DMS114 treated with DMSO at 0.1 percent for 48 hours (cell line): ENCODE results near the gene TMEM187.

ENCODE experiments used
- DNase-seq: peaks from one replicate; lab custom pipeline; 2025; ENCODE audit not compliant: unreplicated experiment; lab: John Stamatoyannopoulos, UW

TMEM187 gene

DNA sequence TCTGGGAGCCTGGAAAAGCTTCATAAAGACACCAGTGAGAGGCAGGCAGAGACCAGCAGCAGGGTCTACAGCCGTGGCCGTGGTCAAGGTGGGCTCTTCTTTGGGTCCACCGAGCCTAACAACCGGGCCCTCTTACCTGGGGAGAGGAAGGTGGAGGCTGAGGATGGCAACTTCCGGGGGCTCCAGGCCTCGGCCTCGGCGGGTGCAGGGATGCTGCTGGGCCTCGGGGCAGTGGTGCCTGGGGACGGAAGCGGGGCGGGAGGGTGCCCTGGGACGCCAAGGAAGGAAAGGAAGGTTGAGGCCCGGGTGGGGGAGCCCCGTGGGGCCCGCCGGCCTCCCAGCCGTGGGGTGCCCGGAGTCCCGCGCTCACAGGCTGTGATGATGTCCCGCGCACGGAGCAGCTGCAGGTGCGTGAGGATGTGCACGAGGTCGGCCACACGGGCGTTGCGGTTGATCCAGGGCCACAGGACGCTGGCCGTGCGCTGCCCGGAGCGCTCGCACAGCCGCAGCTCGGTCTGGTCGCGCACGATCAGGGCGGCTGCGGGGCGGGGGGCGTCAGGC is 46.6 kb downstream of the TMEM187 start:
- no peak for DNase-seq

DNA sequence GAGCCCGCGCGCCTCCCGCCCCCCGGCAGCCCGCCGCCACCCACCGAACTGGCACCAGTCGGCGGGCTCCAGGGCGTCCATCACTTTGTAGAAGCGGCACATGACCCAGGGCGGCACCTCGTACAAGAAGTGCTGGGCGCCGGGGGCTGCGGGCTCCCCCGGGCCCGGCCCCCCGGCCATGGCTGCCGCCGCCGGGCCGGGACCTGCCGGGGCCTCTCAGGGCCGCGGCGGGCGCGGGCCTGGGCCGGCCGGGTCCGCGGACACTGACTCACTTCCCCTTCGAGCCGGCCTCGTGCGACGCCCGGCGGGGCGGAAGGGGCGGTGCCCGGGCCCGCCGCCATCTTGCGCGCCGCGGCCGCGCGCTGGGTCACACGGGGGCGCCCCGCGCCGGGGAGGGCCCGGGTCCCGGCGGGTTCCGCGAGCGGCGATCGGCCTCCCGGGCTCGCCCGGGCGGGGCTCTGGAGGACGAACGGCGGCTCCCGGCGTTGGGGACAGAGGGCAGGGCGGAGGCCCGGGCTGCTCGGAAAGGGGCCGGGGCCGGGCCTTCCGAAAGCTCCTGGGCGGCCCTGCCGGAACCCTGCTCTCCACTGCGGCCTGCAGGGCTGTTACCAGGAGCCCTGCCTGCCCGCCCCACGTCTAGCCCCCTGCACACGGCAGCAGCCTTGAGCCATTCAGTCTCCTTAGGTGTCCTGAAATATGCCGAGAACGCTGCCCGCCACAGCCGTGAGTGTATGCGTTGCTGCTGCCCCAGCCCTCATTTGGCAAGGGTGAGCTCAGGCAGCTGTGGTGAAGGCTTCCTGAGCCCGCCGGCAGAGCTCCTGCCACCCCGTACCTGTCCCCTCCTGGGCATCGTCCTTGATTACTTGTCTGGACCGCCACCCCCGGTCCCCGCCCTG is 47.3 kb downstream of the TMEM187 start, which contains the start of gene IRAK1:
Gene IRAK1, minus strand, starts transcription at position 270 of the 896 bp plus-strand sequence. Its CDS starts 90 bp downstream, at position 180.
- peak; percentile 2 for DNase-seq

- no peak for DNase-seq
Observed at GRCh38 chrX:154020536-154021115, 48.1 kb downstream of the TMEM187 start.

GRCh38 chrX:154021131-154021611 is 48.6 kb downstream of the TMEM187 start:
- no peak for DNase-seq

DNA sequence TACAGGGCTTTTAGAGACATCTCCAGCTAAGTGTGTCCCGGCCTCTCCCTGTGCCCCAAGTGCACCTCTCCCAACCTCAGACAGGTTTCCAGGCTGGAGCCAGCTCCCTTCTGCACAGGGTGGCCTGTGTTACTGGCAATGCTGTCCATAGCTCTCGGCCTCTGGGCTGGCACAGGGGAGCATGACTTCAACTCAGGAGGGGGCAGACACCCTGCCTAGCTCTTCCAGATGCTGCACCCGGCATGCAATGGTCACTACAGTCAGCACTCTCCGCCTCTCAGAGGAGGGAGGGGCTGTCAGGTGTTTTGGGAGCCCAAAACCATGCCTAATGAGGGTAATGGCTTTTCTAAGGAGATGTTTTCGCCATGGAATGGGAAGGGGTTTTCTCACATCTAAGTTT is 49.6 kb downstream of the TMEM187 start:
- DNase-seq: no peak

DNA sequence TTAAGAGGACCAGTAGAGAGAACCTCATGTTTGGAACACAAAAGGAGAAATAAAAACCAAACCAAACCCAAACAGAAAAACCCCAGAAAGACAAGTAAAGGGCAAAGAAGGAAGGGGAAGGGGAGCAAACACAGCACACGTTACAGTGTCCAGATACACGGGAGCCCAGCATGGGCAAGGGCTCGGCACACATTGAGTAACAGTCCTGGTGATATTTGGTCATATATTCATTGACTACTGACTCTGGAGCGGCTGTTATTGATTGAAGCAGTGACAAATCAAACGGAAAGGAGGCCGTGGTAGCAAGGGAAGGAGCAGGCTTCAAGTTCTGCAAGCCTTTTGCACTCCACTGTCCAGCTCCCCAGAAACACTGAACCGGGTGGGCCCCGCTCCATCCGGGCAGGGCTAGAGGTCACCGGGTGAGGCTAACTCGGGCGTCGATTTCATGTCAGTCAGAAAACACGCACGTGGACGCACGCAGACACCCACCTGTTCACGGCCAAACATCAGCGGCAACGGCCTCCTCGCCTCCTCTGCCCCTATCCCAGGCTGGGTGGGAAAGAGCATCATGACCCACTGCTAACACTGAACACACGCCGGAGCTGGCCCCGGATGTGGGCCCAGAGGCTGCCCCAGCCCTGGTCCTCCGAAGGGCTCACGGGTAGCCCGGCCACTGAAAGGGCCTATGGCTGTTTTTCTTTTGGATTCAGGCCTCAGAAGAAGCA is 50.9 kb downstream of the TMEM187 start:
- DNase-seq: no peak

- no peak for DNase-seq
Observed at GRCh38 chrX:154024271-154024670, 51.7 kb downstream of the TMEM187 start.

DNA sequence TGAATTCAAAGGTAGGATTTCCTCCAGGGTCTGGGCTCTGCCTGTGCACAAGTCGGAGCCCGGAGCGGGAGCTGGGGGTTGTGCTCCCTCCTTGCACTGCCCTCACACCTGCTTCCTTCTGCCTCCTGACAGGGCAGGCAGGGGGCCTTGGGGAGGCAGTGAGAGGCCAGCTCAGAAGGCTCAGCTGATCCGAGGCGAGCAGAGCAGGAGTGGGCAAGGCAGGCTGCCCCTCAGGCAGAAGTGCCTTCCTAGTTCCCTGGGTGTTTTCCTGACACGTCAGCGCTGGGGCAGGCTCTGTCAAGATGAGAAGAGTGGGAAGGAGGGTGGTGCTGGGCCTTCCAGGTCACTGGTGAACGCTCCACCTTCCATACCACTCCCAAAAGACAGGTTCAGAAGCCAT is 52.7 kb downstream of the TMEM187 start:
- DNase-seq: no peak

DNA sequence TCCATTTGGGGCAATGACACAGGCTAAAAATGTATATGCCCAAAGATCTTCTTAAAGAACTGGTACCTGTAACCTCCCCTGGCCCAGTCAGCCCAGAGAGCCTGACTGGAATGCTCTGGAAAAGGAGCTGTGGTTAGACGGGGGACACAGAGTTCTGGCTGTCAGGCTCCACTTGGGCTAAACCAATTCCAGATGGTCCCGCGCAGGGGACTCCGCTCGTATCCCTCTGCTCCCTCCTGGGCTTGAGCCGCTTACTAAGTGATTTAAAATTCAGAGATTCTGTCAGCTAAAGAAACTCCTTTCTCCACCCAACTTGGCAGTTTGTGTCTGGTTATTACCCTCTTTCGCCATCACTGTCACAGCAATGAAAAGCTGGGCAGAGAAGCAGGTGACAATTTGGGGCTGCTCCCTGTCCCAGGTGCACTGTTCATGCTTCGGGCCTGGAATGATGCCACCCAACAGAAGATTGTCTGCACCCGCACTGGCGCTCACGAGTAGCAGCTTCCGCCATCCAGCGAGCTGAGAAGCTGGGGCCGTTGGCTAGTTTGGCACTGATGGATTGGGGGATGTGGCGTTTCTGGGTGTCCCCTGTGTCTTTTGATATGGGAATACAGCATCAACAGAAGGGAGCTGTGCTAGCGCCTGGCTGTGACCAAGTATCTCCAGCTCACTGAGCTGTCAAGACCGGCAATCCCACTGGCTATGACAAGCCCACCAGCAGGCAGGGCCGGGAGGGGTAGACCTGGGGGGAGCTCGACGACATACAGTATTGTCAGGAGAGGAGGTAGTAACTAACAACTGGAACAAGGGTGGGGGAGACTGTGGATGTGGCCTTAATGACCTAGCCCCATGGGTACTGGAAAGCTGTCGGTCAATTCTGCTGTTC is 53.8 kb downstream of the TMEM187 start:
- DNase-seq: no peak

DNA sequence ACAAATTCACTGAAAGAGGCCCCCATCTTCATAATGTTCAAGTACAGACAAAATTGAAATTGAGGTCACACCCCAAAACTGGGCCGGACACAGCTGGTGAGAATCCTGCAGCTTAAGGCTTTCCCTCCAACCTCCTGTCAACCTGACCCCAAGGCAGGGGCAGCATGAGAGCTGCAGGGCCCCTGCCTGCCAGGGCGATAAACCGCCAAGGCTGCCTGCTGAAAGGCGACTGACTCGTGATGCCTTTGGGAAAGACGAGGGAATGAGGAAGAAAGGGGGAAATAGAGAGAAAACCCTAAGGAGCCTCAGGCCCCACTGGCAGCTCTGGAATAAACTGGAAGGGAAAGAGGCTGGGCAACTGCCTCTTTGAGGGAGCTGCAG is 54.5 kb downstream of the TMEM187 start:
- no peak for DNase-seq

DNA sequence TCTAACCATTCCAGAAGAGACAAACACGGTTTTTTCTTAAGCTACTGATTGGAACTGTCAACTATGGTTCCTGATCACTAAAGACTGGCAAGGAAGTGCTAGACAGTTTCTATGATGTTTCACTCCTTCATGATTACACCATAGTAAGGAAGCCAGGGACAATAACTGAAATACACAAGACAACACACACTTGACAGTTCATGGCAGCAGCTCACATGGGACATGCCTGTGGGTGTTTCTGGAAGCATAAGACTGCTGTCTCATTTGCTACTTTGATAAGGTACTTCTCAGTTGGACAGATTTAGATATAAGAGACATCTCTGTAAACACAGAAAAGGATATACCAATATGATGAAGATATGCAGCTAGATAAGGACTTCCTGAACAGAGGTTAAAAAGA is 55.4 kb downstream of the TMEM187 start:
- DNase-seq: no peak

DNA sequence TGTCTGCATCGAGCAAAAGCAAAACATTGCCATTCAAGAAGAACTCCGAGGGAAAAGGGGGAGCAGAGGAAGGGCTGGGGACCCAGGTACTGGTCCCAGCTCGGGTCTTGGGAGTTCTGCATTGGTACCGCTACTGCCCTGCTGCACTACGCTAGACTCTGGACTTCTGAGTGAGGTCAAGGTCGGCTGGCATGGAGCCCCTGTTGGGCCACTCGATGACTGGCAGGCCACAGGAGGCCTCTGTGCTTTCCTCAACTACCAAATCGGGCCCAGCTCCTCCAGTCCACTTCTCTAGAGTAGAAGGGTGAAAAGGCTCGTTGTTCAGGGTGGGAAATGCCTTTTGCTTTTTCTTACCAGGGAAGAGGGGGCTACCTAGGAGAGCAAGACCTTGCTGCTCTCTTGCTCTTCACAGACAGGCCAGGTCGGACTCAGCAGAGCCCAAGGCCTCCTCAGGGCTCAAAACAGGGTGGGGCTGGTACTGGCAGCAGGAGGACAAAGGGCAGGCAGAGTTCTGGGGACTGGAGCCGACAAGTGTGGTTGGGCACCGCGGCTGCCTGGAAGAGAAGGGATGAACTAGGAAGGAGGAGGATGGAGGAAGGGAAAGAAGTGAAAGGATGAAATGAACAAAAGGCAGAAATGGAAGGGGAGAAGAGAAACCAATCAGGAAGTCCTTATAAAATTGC is 56.1 kb downstream of the TMEM187 start:
- DNase-seq: no peak

- no peak for DNase-seq
Observed at GRCh38 chrX:154029439-154029838, 56.9 kb downstream of the TMEM187 start.

- no peak for DNase-seq
Observed at GRCh38 chrX:154030266-154030665, 57.7 kb downstream of the TMEM187 start.

DNA sequence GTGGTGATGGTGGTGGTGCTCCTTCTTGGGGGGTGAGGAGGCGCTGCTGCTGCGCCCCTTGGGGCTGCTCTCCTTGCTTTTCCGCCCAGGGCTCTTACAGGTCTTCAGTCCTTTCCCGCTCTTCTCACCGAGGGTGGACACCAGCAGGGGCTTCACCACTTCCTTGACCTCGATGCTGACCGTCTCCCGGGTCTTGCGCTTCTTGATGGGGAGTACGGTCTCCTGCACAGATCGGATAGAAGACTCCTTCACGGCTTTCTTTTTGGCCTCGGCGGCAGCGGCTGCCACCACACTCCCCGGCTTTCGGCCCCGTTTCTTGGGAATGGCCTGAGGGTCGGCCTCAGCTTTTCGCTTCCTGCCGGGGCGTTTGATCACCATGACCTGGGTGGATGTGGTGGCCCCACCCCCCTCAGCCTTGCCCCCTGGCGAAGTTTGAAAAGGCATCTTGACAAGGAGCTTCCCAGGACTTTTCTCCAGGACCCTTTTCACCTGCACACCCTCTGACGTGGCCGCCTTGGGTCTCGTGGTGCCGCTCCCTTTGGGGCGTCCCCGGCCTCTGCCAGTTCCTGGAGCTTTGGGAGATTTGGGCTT is 58.3 kb downstream of the TMEM187 start:
- DNase-seq: no peak

DNA sequence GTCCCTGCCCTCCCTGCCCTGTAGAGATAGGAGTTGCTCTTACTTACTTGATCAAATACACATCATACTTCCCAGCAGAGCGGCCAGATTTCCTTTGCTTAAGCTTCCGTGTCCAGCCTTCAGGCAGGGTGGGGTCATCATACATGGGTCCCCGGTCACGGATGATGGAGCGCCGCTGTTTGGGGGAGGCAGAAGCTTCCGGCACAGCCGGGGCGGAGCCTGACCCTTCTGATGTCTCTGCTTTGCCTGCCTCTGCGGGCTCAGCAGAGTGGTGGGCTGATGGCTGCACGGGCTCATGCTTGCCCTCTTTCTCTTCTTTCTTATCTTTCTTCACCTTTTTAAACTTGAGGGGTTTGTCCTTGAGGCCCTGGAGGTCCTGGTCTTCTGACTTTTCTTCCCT is 59.6 kb downstream of the TMEM187 start:
- no peak for DNase-seq

- no peak for DNase-seq
Observed at GRCh38 chrX:154032653-154033052, 60.1 kb downstream of the TMEM187 start.
